Measurements from ENCODE around the gene ANO9. TPM values are rescaled to one million over a fixed set of nuclear protein-coding genes. Genes with fewer than 3 reads are reported as not detected.

Gene ANO9
- total RNA-seq, 1 donor from 2014 or later = not detected

DNA sequence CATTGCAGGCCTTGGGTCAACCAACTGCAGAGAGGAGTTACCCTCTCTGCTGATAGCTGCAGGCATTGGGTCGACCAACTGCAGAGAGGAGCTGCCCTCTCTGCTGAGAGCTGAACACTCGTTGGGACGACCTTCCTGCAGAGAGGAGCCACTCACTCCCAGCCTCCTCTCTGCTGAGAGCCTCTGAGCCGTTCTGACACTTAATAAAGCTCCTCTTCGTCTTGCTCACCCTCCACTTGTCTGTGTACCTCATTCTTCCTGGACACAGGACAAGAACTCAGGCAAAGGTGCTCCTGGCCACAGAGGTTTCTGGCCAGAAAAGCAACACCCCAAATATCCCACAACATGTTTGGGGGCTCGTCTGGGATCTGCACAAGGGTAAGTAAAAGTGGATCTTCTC lies 55.3 kb downstream of the ANO9 start:
- no peaks in the 10 kb centered on the region for H3K4me1 ChIP-seq (ENCODE audit: control insufficient read depth in 3 of 3, insufficient read depth in 3 of 3, low read length in 3 of 3)
- H3K4me3 ChIP-seq (ENCODE audit: low read length in 3 of 3) = no peak overlapping the region
- no peak overlapping the region for H3K27ac ChIP-seq (ENCODE audit: low read depth, low read length)
- peaks cover 0 to 5% (median 0%) of the 10 kb centered on the region in 3 donors for H3K9me3 ChIP-seq (ENCODE audit: control insufficient read depth in 3 of 3, low read length in 3 of 3)
- H3K36me3 ChIP-seq (ENCODE audit: control insufficient read depth in 3 of 3, insufficient read depth in 3 of 3, low read length in 3 of 3) = no peaks in the 10 kb centered on the region
- H3K27me3 ChIP-seq (ENCODE audit: control insufficient read depth in 3 of 3, insufficient read depth in 3 of 3, low read length in 3 of 3) = peaks cover 13 to 23% (median 17%) of the 10 kb centered on the region in 3 donors
- no peak overlapping the region for H3K9ac ChIP-seq (ENCODE audit: low read depth in 1 of 3, low read length in 3 of 3)

DNA sequence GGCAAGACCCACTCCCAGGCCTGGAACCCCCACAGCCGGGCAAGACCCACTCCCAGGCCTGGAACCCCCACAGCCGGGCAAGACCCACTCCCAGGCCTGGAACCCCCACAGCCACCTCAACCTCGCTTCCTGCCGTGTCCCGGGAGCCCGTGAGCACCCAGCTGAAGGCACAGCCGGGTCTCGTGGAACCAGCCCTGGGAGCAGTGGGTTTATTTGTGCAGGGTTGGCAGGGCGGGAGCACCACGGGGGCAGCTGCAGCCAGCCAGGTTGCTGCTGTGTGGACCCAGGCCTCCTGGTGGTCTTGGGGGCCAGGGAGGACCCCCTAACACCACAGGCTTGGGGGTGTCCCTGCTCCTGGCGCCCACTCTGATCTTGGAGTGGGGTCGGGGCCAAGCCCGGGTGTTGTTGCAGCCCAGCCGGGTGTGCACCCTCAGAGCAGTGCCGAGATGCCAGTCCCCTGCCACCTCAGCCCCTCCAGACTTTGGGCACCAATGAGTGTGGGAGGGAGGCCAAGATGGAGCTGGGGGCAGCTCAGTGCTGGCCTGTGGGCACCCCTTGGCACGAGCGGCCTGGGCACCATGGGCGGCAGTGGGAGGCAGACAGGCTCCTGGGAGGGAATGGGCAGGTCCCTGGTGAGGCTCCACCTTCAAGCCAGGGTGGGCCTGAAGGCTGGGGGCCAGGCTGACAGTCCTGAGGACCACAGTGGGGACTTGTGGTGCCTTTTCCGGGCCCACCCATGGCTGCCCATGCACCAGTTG lies 56.0 kb downstream of the ANO9 start:
- peaks cover 13 to 21% (median 20%) of the 10 kb centered on the region in 3 donors for H3K27me3 ChIP-seq (ENCODE audit: control insufficient read depth in 3 of 3, insufficient read depth in 3 of 3, low read length in 3 of 3)
- no peak overlapping the region for H3K9ac ChIP-seq (ENCODE audit: low read depth in 1 of 3, low read length in 3 of 3)
- no peaks in the 10 kb centered on the region for H3K36me3 ChIP-seq (ENCODE audit: control insufficient read depth in 3 of 3, insufficient read depth in 3 of 3, low read length in 3 of 3)

DNA sequence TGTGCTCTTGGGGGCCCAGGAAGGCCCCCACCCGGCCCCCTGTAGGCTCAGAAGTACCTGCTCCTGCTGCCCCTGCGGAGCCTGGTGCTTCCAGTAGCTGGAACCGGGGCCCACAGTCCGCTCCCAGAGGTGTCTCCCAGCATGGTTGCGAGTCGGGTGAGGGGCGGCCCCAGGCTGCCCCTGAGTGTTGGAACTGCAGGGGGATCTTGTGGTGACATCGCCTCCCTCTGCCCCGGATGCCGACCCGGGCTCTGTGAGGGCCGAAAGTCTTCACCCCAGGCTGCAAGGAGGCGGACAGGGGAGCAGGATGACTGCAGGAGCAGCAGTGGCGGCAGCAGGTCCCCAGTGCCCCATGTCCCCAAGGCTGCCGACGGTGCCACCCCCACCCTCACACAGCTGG lies 57.3 kb downstream of the ANO9 start:
- Histone ChIP-seq H3K27me3 (ENCODE audit: control insufficient read depth in 3 of 3, insufficient read depth in 3 of 3, low read length in 3 of 3) (peaks cover 13 to 28% (median 27%) of the 10 kb centered on the region in 3 donors), H3K27ac (ENCODE audit: low read depth, low read length) (no peak overlapping the region), H3K36me3 (ENCODE audit: control insufficient read depth in 3 of 3, insufficient read depth in 3 of 3, low read length in 3 of 3) (no peaks in the 10 kb centered on the region), H3K9me3 (ENCODE audit: control insufficient read depth in 3 of 3, low read length in 3 of 3) (peaks cover 0 to 5% (median 0%) of the 10 kb centered on the region in 3 donors), H3K4me3 (ENCODE audit: low read length in 3 of 3) (no peak overlapping the region), H3K4me1 (ENCODE audit: control insufficient read depth in 3 of 3, insufficient read depth in 3 of 3, low read length in 3 of 3) (no peaks in the 10 kb centered on the region), H3K9ac (ENCODE audit: low read depth in 1 of 3, low read length in 3 of 3) (no peak overlapping the region)

More for the DNA sequence above, 56.0 kb downstream of the ANO9 start:
- Histone ChIP-seq H3K27ac (ENCODE audit: low read depth, low read length) (no peak overlapping the region), H3K9me3 (ENCODE audit: control insufficient read depth in 3 of 3, low read length in 3 of 3) (peaks cover 0 to 5% (median 0%) of the 10 kb centered on the region in 3 donors), H3K4me3 (ENCODE audit: low read length in 3 of 3) (no peak overlapping the region), H3K4me1 (ENCODE audit: control insufficient read depth in 3 of 3, insufficient read depth in 3 of 3, low read length in 3 of 3) (no peaks in the 10 kb centered on the region)

DNA sequence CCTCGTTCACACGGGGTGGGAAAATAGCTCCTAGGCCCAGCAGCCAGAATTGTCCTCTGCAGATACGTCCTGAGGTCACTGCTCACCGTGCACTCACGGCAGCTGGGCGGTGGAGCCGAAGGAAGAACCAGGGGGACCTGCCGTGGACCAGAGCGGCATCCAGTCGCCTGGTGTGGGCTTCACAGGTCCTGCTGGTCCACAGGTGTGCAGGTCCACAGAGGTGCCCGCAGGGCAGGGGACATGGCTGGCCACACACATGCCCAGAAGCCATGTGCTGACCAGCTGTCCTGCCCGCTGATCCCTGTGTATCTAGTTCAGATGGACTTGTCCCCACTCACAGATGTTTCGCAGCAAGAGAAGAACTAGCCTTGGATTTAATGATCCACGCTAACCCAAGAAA lies 58.4 kb downstream of the ANO9 start:
- no peak overlapping the region for H3K27ac ChIP-seq (ENCODE audit: low read depth, low read length)
- peaks cover 0 to 5% (median 0%) of the 10 kb centered on the region in 3 donors for H3K9me3 ChIP-seq (ENCODE audit: control insufficient read depth in 3 of 3, low read length in 3 of 3)
- H3K4me3 ChIP-seq (ENCODE audit: low read length in 3 of 3) = no peak overlapping the region
- no peak overlapping the region for H3K9ac ChIP-seq (ENCODE audit: low read depth in 1 of 3, low read length in 3 of 3)
- H3K27me3 ChIP-seq (ENCODE audit: control insufficient read depth in 3 of 3, insufficient read depth in 3 of 3, low read length in 3 of 3) = peaks cover 15 to 28% (median 27%) of the 10 kb centered on the region in 3 donors
- H3K36me3 ChIP-seq (ENCODE audit: control insufficient read depth in 3 of 3, insufficient read depth in 3 of 3, low read length in 3 of 3) = no peaks in the 10 kb centered on the region
- H3K4me1 ChIP-seq (ENCODE audit: control insufficient read depth in 3 of 3, insufficient read depth in 3 of 3, low read length in 3 of 3) = no peaks in the 10 kb centered on the region

DNA sequence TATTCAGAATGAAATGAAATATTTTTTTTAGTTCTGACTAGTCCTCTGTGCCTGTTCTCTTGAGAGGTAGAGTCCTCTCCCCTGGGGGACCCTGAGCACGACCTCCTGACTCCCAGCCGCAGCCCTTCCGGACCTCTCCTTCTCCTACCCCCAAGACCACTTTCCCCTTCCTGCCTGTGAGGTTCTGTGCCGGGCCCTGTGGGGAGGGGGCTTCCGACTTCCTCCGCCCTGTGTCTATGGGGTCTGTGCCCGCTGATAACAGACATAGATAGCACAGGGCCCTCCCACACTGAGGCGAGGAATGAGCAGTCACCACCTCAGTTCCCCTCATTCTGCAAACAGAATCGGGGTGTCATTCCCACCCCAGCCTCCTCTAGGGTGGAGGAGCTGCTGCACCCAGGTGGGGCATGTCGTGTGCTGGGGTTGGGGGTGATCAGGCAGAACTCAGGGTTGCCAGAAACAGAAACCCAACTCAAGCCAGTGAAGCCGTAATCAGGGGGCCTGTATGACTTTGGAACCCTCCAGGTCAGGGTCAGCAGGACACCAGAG lies 59.7 kb downstream of the ANO9 start:
- no peak overlapping the region for H3K9ac ChIP-seq (ENCODE audit: low read depth in 1 of 3, low read length in 3 of 3)
- H3K36me3 ChIP-seq (ENCODE audit: control insufficient read depth in 3 of 3, insufficient read depth in 3 of 3, low read length in 3 of 3) = no peaks in the 10 kb centered on the region
- no peak overlapping the region for H3K4me3 ChIP-seq (ENCODE audit: low read length in 3 of 3)
- no peaks in the 10 kb centered on the region for H3K4me1 ChIP-seq (ENCODE audit: control insufficient read depth in 3 of 3, insufficient read depth in 3 of 3, low read length in 3 of 3)
- peaks cover 0 to 5% (median 0%) of the 10 kb centered on the region in 3 donors for H3K9me3 ChIP-seq (ENCODE audit: control insufficient read depth in 3 of 3, low read length in 3 of 3)
- peaks cover 22 to 36% (median 31%) of the 10 kb centered on the region in 3 donors for H3K27me3 ChIP-seq (ENCODE audit: control insufficient read depth in 3 of 3, insufficient read depth in 3 of 3, low read length in 3 of 3)
- no peak overlapping the region for H3K27ac ChIP-seq (ENCODE audit: low read depth, low read length)

DNA sequence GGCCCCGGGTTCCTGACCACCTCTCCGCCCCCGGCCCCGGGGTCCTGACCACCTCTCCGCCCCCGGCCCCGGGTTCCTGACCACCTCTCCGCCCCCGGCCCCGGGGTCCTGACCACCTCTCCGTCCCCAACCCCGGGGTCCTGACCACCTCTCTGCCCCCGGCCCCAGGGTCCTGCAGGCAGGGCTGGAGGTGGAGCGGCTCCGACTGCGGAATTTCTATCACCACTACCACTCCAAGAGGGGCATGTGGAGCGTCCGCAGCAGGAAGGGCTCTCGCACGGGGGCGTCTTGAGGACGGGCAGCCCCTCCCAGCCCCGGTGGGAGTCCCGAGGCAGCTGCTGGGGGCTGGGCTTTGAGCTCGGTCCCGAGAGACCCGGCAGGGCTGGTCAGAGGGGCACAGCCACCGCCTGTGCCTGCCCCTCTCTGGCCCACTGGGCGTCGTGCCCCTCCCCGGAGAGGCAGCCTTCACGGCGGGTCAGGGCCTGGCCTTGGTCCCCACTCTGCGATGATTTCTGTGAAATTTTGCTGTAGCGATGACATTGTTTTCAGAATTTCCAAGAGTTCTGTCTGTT lies 60.2 kb downstream of the ANO9 start:
- H3K36me3 ChIP-seq (ENCODE audit: control insufficient read depth in 3 of 3, insufficient read depth in 3 of 3, low read length in 3 of 3) = no peaks in the 10 kb centered on the region
- H3K27ac ChIP-seq (ENCODE audit: low read depth, low read length) = no peak overlapping the region
- H3K27me3 ChIP-seq (ENCODE audit: control insufficient read depth in 3 of 3, insufficient read depth in 3 of 3, low read length in 3 of 3) = peaks cover 22 to 36% (median 33%) of the 10 kb centered on the region in 3 donors
- H3K9me3 ChIP-seq (ENCODE audit: control insufficient read depth in 3 of 3, low read length in 3 of 3) = peaks cover 0 to 2% (median 0%) of the 10 kb centered on the region in 3 donors
- H3K4me3 ChIP-seq (ENCODE audit: low read length in 3 of 3) = no peak overlapping the region
- H3K4me1 ChIP-seq (ENCODE audit: control insufficient read depth in 3 of 3, insufficient read depth in 3 of 3, low read length in 3 of 3) = no peaks in the 10 kb centered on the region
- no peak overlapping the region for H3K9ac ChIP-seq (ENCODE audit: low read depth in 1 of 3, low read length in 3 of 3)

DNA sequence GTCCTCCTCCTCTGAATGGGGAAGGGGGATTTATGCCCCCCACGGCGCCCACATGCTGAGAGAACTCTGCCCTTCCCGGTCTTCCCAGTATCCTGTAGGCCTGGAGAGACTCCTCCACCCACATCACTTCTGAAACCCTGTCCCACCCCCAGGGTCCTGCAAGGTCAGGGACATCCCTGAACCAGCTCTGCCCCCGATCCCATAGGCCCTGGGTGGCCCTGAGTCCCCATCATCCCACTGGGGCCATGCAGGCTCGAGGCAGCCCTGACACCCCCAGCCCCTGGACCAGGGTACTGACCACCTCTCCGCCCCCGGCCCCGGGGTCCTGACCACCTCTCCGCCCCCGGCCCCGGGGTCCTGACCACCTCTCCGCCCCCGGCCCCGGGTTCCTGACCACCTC lies 60.8 kb downstream of the ANO9 start:
- Histone ChIP-seq H3K4me3 (ENCODE audit: low read length in 3 of 3) (no peak overlapping the region), H3K36me3 (ENCODE audit: control insufficient read depth in 3 of 3, insufficient read depth in 3 of 3, low read length in 3 of 3) (no peaks in the 10 kb centered on the region), H3K9ac (ENCODE audit: low read depth in 1 of 3, low read length in 3 of 3) (no peak overlapping the region), H3K4me1 (ENCODE audit: control insufficient read depth in 3 of 3, insufficient read depth in 3 of 3, low read length in 3 of 3) (no peaks in the 10 kb centered on the region), H3K27me3 (ENCODE audit: control insufficient read depth in 3 of 3, insufficient read depth in 3 of 3, low read length in 3 of 3) (peaks cover 22 to 36% (median 33%) of the 10 kb centered on the region in 3 donors), H3K27ac (ENCODE audit: low read depth, low read length) (no peak overlapping the region), H3K9me3 (ENCODE audit: control insufficient read depth in 3 of 3, low read length in 3 of 3) (no peaks in the 10 kb centered on the region)

DNA sequence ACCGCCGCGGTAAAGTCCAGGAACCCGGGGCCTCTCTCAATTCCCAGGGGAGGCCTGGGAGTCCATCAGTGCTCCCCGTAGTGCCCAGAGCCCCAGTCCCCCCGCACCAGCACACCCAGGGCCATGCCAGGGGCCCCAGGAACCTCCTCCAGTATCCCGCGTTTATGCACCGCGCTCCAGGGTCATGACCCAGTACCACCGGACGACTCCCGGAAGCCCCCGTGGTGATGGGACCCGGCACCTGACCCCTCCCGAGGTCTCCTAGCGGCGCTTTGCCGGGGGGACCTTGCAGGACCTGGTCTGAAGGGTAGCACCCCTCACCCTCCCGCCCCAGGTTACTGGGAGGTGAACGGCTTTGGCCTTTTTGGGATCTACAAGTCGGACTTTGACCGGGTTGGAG lies 61.3 kb downstream of the ANO9 start:
- Histone ChIP-seq H3K27ac (ENCODE audit: low read depth, low read length) (no peak overlapping the region), H3K9ac (ENCODE audit: low read depth in 1 of 3, low read length in 3 of 3) (no peak overlapping the region), H3K4me3 (ENCODE audit: low read length in 3 of 3) (no peak overlapping the region), H3K4me1 (ENCODE audit: control insufficient read depth in 3 of 3, insufficient read depth in 3 of 3, low read length in 3 of 3) (no peaks in the 10 kb centered on the region), H3K9me3 (ENCODE audit: control insufficient read depth in 3 of 3, low read length in 3 of 3) (no peaks in the 10 kb centered on the region), H3K36me3 (ENCODE audit: control insufficient read depth in 3 of 3, insufficient read depth in 3 of 3, low read length in 3 of 3) (no peaks in the 10 kb centered on the region), H3K27me3 (ENCODE audit: control insufficient read depth in 3 of 3, insufficient read depth in 3 of 3, low read length in 3 of 3) (peaks cover 22 to 36% (median 35%) of the 10 kb centered on the region in 3 donors)

DNA sequence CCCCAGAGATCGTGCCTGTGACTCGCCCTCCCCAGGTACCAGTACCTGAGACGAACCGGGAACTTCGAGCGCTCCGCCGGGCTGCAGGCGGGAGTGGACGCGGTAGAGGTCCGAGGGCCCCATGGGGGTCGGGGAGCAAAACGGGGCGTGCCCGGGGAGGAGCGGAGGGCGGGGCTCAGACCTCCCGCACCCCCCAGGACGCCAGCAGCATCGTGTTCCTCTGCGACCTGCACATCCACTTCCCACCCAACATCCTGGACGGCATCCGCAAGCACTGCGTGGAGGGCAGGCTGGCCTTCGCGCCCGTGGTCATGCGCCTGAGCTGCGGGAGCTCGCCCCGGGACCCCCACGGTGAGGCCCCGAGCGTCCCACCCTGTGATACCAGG lies 61.7 kb downstream of the ANO9 start:
- Histone ChIP-seq H3K9ac (ENCODE audit: low read depth in 1 of 3, low read length in 3 of 3) (no peak overlapping the region), H3K4me1 (ENCODE audit: control insufficient read depth in 3 of 3, insufficient read depth in 3 of 3, low read length in 3 of 3) (no peaks in the 10 kb centered on the region), H3K9me3 (ENCODE audit: control insufficient read depth in 3 of 3, low read length in 3 of 3) (no peaks in the 10 kb centered on the region), H3K27me3 (ENCODE audit: control insufficient read depth in 3 of 3, insufficient read depth in 3 of 3, low read length in 3 of 3) (peaks cover 22 to 37% (median 36%) of the 10 kb centered on the region in 3 donors), H3K4me3 (ENCODE audit: low read length in 3 of 3) (no peak overlapping the region), H3K27ac (ENCODE audit: low read depth, low read length) (no peak overlapping the region), H3K36me3 (ENCODE audit: control insufficient read depth in 3 of 3, insufficient read depth in 3 of 3, low read length in 3 of 3) (no peaks in the 10 kb centered on the region)

Data from skeletal muscle tissue (tissue), 4 donors.